Measurements from ENCODE around the gene IDUA. TPM values are rescaled to one million over a fixed set of nuclear protein-coding genes. Genes with fewer than 3 reads are reported as not detected.
"Not testable (repeated sequence)": the region's sequence is repeated elsewhere in the genome, so short reads cannot be mapped to it uniquely, and the experiment has no call there.

The IDUA gene
- total RNA-seq (2014; rRNA removed; shearing (Covaris generic)): 3.8 and 6.1 TPM in 2 replicates
- polyA plus RNA-seq (2015; cell fraction: cytosol; rRNA removed): 12.5 and 14.7 TPM in 2 replicates
- 165 and 181 TPM in 2 replicates for polyA plus RNA-seq (2015; cell fraction: nucleus; rRNA removed)

- in situ Hi-C loops (cut with HindIII; ENCODE audit: low pct_unique_long_range_greater_than_20kb, low sequenced_read_pairs): no loop called here
- peak; percentile 71 for DNase-seq (ENCODE audit: low read depth, low spot score)
These were observed at the start of gene IDUA for GRCh38 chr4:986879-987623. TSS of gene IDUA (plus strand) at chr4:987044. CDS start at chr4:987085, 41 bp downstream.

- in situ Hi-C loops (cut with HindIII; ENCODE audit: low pct_unique_long_range_greater_than_20kb, low sequenced_read_pairs): not testable (repeated sequence)
These were observed 47.3 kb upstream of the IDUA start for GRCh38 chr4:939508-939907.

GRCh38 chr4:945274-946102 is 41.4 kb upstream of the IDUA start:
- no peak for DNase-seq (ENCODE audit: low read depth, low spot score)
- in situ Hi-C loops (cut with HindIII; ENCODE audit: low pct_unique_long_range_greater_than_20kb, low sequenced_read_pairs): no loop called here

More at GRCh38 chr4:939508-939907, 47.3 kb upstream of the IDUA start:
- DNase-seq (ENCODE audit: low read depth, low spot score): not testable (repeated sequence)

- DNase-seq (ENCODE audit: low read depth, low spot score): no peak
- in situ Hi-C loops (cut with HindIII; ENCODE audit: low pct_unique_long_range_greater_than_20kb, low sequenced_read_pairs): no loop called here
These were observed 40.8 kb upstream of the IDUA start for GRCh38 chr4:946103-946450.

- no peak for DNase-seq (ENCODE audit: low read depth, low spot score)
- in situ Hi-C loops (cut with HindIII; ENCODE audit: low pct_unique_long_range_greater_than_20kb, low sequenced_read_pairs): no loop called here
These were observed 40.0 kb upstream of the IDUA start for GRCh38 chr4:946517-947471.

- in situ Hi-C loops (cut with HindIII; ENCODE audit: low pct_unique_long_range_greater_than_20kb, low sequenced_read_pairs): no loop called here
- DNase-seq (ENCODE audit: low read depth, low spot score): no peak
These were observed 39.3 kb upstream of the IDUA start for GRCh38 chr4:947491-947971.

GRCh38 chr4:948101-948935 is 38.5 kb upstream of the IDUA start:
- DNase-seq (ENCODE audit: low read depth, low spot score): no peak
- in situ Hi-C loops (cut with HindIII; ENCODE audit: low pct_unique_long_range_greater_than_20kb, low sequenced_read_pairs): no loop called here

GRCh38 chr4:948936-949300 is 37.9 kb upstream of the IDUA start:
- in situ Hi-C loops (cut with HindIII; ENCODE audit: low pct_unique_long_range_greater_than_20kb, low sequenced_read_pairs): no loop called here
- no peak for DNase-seq (ENCODE audit: low read depth, low spot score)

- in situ Hi-C loops (cut with HindIII; ENCODE audit: low pct_unique_long_range_greater_than_20kb, low sequenced_read_pairs): no loop called here
- no peak for DNase-seq (ENCODE audit: low read depth, low spot score)
These were observed 37.2 kb upstream of the IDUA start for GRCh38 chr4:949656-950055.

- in situ Hi-C loops (cut with HindIII; ENCODE audit: low pct_unique_long_range_greater_than_20kb, low sequenced_read_pairs): no loop called here
- no peak for DNase-seq (ENCODE audit: low read depth, low spot score)
These were observed 36.5 kb upstream of the IDUA start for GRCh38 chr4:950136-951020.

GRCh38 chr4:951186-951585 is 35.7 kb upstream of the IDUA start:
- no peak for DNase-seq (ENCODE audit: low read depth, low spot score)
- in situ Hi-C loops (cut with HindIII; ENCODE audit: low pct_unique_long_range_greater_than_20kb, low sequenced_read_pairs): no loop called here

- DNase-seq (ENCODE audit: low read depth, low spot score): no peak
- in situ Hi-C loops (cut with HindIII; ENCODE audit: low pct_unique_long_range_greater_than_20kb, low sequenced_read_pairs): no loop called here
These were observed 35.0 kb upstream of the IDUA start for GRCh38 chr4:951594-952468.

- DNase-seq (ENCODE audit: low read depth, low spot score): no peak
- in situ Hi-C loops (cut with HindIII; ENCODE audit: low pct_unique_long_range_greater_than_20kb, low sequenced_read_pairs): no loop called here
These were observed 33.8 kb upstream of the IDUA start for GRCh38 chr4:952881-953573.

- in situ Hi-C loops (cut with HindIII; ENCODE audit: low pct_unique_long_range_greater_than_20kb, low sequenced_read_pairs): no loop called here
- no peak for DNase-seq (ENCODE audit: low read depth, low spot score)
These were observed 33.3 kb upstream of the IDUA start for GRCh38 chr4:953574-953915.

Data from SK-MEL-5 (cell line).